ENCODE data around the gene RSAD1. TPM values are rescaled to one million over a fixed set of nuclear protein-coding genes. Genes with fewer than 3 reads are reported as not detected.

RSAD1 gene
- total RNA-seq, 1 donor from 2014 or later = 40.8 TPM

DNA sequence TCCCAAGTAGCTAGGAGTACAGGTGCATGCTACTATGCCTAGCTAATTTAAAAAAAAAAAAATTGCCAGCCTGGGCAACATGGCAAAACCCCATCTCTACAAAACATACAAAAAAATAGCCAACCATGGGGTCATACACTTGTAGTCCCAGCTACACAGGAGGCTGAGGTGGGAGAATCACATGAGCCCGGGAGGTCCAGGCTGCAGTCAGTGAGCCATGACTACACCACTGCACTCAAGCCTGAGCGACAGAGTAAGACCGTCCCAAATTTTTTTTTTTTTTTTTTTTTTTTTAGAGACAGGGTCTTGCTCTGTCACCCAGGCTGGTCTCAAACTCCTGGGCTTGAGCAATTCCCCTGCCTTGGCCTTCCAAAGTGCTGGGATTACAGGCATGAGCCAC is 24.8 kb upstream of the RSAD1 start:
- TF ChIP-seq, protein P1, sequence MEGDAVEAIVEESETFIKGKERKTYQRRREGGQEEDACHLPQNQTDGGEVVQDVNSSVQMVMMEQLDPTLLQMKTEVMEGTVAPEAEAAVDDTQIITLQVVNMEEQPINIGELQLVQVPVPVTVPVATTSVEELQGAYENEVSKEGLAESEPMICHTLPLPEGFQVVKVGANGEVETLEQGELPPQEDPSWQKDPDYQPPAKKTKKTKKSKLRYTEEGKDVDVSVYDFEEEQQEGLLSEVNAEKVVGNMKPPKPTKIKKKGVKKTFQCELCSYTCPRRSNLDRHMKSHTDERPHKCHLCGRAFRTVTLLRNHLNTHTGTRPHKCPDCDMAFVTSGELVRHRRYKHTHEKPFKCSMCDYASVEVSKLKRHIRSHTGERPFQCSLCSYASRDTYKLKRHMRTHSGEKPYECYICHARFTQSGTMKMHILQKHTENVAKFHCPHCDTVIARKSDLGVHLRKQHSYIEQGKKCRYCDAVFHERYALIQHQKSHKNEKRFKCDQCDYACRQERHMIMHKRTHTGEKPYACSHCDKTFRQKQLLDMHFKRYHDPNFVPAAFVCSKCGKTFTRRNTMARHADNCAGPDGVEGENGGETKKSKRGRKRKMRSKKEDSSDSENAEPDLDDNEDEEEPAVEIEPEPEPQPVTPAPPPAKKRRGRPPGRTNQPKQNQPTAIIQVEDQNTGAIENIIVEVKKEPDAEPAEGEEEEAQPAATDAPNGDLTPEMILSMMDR (IDR thresholded peaks at IDR 0.05; ENCODE audit: unreplicated experiment) = no peak
- H3K36me3 Mint-ChIP-seq = peaks cover 13% of the 10 kb centered on the region
- H3K27me3 Mint-ChIP-seq (ENCODE audit: low read depth) = no peaks in the 10 kb centered on the region
- no peak for DNase-seq (ENCODE audit: low spot score in 2 of 2, unreplicated experiment in 2 of 2)
- peaks cover 6% of the 10 kb centered on the region for H3K4me1 Mint-ChIP-seq
- H3K9me3 Mint-ChIP-seq = no peaks in the 10 kb centered on the region
- no peak overlapping the region for H3K27ac Mint-ChIP-seq
- no peak overlapping the region for H3K4me3 Mint-ChIP-seq

DNA sequence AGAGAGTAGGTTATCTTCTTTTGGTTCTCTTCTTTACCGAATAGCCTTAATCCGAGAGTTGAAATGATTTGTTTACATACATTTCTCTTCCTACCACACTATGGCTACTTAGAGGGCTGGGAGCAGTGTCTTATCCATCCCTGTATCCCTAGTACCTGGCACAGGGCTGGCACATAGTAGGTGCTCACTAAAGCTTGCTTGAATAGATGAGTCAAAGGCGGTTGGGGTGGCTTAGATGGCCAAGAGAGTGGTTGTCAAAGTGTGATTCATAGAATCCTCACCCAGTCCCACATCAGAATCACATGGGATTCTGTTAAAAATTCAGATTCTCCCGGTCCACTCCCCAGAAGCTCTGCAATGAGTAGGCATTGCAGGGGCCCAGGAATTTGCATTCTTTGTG is 21.0 kb upstream of the RSAD1 start:
- Mint-ChIP-seq H3K9me3 (no peaks in the 10 kb centered on the region), H3K27ac (no peak overlapping the region), H3K4me3 (no peak overlapping the region), H3K4me1 (peaks cover 6% of the 10 kb centered on the region), H3K27me3 (ENCODE audit: low read depth) (no peaks in the 10 kb centered on the region), H3K36me3 (peaks cover 5% of the 10 kb centered on the region)
- TF ChIP-seq, protein P1 (IDR thresholded peaks at IDR 0.05; ENCODE audit: unreplicated experiment) = no peak
- DNase-seq (ENCODE audit: low spot score in 2 of 2, unreplicated experiment in 2 of 2) = no peak

DNA sequence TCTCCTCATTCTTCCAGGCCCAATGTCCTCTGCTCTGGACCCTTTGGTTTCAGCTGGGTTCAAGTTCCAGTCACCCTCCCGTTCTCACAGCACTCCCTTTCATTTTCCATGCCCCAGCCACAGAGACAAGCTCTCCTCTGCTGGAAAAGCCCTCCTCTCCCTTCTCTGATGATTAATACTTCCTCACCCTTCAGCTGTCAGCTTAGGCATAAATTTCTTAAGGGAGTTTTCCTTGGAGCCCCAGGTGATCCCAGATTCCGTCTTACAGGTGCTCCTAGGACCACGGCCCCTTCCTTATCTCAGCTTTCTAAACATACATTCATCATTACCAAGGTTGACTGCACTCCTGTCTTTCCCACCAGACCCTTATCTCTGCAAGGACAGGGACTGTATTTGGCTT is 20.4 kb upstream of the RSAD1 start:
- peaks cover 6% of the 10 kb centered on the region for H3K4me1 Mint-ChIP-seq
- DNase-seq (ENCODE audit: low spot score in 2 of 2, unreplicated experiment in 2 of 2) = no peak
- H3K27me3 Mint-ChIP-seq (ENCODE audit: low read depth) = no peaks in the 10 kb centered on the region
- H3K36me3 Mint-ChIP-seq = peaks cover 8% of the 10 kb centered on the region
- no peak overlapping the region for H3K27ac Mint-ChIP-seq
- no peaks in the 10 kb centered on the region for H3K9me3 Mint-ChIP-seq
- TF ChIP-seq, protein P1 (IDR thresholded peaks at IDR 0.05; ENCODE audit: unreplicated experiment) = no peak
- no peak overlapping the region for H3K4me3 Mint-ChIP-seq

DNA sequence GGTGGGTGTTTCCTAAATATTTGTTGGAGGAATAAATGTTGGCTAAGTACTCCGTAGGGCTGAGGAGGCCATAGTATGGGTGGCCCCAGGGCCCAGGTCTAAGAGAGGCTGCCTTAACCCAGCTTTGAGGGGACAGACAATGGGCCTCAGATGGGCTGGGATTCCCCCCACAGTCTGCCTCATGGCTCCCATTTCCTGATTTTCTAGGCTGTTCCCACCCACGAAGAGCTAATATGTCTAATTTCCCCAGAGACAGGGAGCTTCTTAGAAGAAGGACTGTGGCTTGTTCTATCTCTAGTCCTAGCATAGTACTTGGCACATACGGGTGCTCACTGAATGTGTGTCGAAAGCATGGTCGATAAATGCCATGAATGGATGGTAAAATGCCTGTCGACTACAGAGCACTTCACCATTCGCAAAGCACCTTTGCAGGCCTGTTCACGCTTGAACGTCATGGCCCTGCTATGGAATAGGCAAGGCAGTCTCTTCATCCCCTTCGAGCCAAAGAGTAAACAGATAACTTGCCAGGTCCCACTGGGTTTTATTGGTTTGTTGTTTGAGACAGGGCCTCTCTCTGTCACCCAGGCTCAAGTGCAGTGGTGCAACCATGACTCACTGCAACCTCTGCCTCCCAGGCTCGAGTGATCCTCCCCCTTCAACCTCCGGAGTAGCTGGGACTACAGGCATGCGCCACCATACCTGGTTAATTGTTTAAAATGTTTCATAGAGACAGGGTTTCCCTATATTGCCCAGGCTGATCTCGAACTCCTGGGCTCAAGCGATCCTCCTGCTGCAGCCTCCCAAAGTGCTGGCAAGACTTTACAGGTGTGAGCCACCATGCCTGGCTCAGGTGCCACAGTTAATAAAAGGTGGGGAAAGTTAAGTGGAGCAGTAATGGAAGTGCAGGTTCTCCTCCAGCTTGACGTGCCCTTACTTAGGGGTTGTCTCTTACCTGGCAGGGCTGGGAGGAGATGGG is 19.7 kb upstream of the RSAD1 start:
- H3K27ac Mint-ChIP-seq = no peak overlapping the region
- H3K4me3 Mint-ChIP-seq = no peak overlapping the region
- H3K27me3 Mint-ChIP-seq (ENCODE audit: low read depth) = no peaks in the 10 kb centered on the region
- peaks cover 8% of the 10 kb centered on the region for H3K36me3 Mint-ChIP-seq
- TF ChIP-seq, protein P1 (IDR thresholded peaks at IDR 0.05; ENCODE audit: unreplicated experiment) = no peak
- peaks cover 6% of the 10 kb centered on the region for H3K4me1 Mint-ChIP-seq
- no peaks in the 10 kb centered on the region for H3K9me3 Mint-ChIP-seq
- DNase-seq (ENCODE audit: low spot score in 2 of 2, unreplicated experiment in 2 of 2) = no peak

DNA sequence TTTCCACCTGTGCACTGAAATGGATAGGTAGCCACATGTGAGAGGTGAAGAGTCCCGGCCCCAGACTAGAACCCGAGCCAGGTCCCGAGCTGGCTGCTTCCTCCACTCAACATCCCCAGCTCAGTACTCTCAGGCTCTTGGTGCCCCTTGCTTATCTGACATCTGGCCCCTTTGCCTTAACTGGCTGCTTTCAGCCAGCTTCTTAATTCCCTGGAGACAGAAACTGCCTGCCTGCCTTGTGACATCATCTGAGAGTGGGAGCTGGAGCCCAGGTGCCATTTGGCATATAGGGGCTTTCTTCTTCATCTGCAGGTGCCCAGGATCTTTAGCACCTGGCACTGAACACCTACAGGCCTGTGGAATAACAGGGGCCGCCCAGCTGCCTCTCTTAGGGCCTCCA is 18.9 kb upstream of the RSAD1 start:
- H3K4me1 Mint-ChIP-seq = peaks cover 6% of the 10 kb centered on the region
- H3K27ac Mint-ChIP-seq = no peak overlapping the region
- H3K27me3 Mint-ChIP-seq (ENCODE audit: low read depth) = no peaks in the 10 kb centered on the region
- no peaks in the 10 kb centered on the region for H3K9me3 Mint-ChIP-seq
- H3K36me3 Mint-ChIP-seq = peaks cover 8% of the 10 kb centered on the region
- TF ChIP-seq, protein P1 (IDR thresholded peaks at IDR 0.05; ENCODE audit: unreplicated experiment) = no peak
- no peak overlapping the region for H3K4me3 Mint-ChIP-seq
- no peak for DNase-seq (ENCODE audit: low spot score in 2 of 2, unreplicated experiment in 2 of 2)

All from mesothelial cell of epicardium (in vitro differentiated cells).